Measurements from ENCODE around the gene CACNA1F.

The CACNA1F gene

GRCh38 chrX:49155243-49155899 lies 77.8 kb downstream of the CACNA1F start:
- DNase-seq (ENCODE audit: low read depth, low spot score), result no peak
